GM18520 (cell line): Measurements from ENCODE around the gene B4GALT4.
"Not testable (repeated sequence)": the region's sequence is repeated elsewhere in the genome, so short reads cannot be mapped to it uniquely, and the experiment has no call there.

Source experiments
- ATAC-seq: cut with Tn5 transposase; IDR thresholded peaks from one replicate; pipeline ENCODE4 v1.9.1; 2021; ENCODE audit not compliant: unreplicated experiment

The B4GALT4 gene, protein sequence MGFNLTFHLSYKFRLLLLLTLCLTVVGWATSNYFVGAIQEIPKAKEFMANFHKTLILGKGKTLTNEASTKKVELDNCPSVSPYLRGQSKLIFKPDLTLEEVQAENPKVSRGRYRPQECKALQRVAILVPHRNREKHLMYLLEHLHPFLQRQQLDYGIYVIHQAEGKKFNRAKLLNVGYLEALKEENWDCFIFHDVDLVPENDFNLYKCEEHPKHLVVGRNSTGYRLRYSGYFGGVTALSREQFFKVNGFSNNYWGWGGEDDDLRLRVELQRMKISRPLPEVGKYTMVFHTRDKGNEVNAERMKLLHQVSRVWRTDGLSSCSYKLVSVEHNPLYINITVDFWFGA

DNA sequence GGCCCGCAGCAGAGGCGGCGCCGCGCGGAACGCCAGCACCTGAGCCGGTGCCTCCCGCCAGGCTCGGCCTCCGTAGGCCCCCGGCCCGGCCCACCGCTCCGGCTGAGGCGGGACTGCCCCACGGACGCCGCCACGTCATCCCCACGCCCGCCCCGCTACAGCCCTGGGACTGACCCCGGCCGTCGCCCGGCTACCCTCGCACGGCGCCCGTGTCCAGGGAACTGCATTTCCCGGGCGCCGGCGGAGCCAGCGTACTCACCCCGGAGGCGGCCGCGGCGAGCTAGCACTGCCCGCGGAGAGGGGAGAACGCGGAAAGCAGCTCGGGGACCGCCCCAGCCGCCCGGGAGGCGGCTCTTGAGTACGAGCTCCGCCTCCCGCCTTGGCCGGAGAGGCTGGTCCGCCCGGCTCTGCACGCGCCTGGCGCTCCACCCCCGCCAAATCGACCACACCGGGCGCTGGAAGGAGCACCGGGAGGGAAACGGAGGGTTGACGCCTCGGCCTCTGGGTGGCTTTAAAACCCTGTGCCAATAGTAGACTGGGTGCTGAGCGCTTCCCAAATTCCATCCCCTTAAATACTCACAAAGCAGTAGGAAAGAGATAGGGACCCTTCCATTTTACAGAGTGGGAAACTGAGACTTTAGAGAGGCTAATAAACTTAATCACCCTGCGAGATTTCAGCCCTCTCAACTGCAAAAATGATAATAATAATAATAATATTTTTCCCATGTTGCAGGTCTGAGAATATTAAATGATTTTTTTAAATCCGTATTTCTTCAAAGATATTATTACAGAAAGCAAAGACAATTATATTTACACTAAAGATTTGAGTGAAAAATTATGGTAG is at the start of gene B4GALT4:
TSS of gene B4GALT4 (minus strand) at position 288 of the 844 bp plus-strand sequence. CDS start 10,779 bp downstream, outside the sequence.
- peak; percentile 80 for ATAC-seq

DNA sequence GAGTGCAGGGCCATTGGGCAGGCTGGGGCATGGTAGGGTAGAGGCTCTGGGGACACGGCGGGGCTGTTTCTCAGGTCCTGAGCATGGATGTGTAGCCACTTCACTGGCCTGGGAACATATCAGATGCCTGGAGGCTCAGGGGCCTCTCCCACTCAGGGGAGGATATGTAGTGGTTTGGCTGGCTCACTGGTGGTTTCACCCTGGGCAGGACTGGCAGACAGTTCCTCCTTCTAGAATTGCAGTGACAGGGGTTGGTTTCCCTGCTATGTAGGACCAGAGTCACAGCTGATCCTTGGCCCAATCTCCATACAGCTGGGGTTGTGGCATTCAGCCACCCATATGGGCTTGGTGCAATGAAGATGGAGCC is 48.7 kb upstream of the B4GALT4 start:
- no peak for ATAC-seq

DNA sequence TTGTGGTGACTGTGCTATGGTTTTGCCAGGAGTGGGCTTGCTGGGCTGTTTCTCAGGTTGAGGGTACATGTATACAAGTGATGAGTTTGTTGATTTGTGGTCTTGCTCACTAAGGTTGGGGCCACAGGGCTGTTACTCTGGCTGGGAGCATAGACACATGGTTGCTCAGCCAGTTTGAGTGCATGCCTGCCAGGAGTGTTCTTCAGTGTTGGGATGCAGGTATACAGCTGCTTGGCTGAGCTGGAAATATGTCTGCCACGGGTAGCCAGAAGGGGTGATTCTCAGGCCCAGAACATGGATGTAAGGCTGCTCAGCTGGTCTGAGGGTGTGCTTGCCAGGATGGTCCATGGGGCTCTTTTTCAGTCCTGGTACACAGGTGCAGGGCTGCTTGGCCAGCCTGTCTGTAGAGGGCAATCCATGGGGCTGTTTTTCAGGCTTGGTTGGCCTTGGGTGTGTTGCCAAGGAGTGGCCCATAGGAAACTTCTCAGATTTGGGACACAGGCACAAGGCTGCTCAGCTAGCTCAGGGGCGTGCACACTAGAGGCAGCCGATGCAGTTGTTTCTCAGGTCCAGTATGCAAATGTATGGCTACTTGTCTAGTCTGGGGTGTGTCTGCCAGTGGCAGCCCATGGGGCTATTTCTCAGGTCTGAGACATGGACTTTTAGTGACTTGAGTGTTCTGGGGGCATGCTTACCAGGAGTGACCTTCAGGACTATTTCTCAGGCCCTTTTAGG is 48.2 kb upstream of the B4GALT4 start:
- no peak for ATAC-seq

DNA sequence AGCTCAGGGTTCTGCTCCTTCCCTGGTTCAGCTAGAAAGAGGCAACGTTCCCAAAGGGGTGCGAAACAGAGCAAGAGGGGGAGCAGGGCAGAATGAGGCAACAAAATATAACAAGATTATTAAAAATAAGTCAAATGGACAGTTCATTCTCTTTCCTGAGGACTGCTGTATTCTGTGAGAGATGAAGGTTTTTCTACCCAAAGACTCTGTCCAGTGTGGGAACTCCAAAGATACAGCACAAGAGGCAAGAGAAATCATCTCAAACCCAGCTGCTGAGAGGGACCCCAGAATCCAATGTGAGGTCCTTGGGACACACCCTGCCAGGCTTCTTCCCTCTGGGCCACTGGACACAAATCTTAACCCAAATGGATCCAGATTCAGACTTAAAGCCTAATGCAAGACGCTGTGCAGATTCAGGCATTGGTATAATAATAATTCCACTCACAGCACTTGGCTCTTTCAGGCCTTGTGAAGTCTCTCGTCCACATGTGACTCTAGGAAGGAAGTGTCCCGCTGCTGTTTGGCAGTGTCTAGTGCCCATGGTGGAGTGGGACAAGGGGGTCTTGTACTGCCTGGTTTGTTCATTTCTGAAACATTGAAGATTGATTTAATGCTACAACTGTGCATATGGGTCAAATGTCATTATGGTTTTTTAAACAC is 39.0 kb upstream of the B4GALT4 start:
- no peak for ATAC-seq

DNA sequence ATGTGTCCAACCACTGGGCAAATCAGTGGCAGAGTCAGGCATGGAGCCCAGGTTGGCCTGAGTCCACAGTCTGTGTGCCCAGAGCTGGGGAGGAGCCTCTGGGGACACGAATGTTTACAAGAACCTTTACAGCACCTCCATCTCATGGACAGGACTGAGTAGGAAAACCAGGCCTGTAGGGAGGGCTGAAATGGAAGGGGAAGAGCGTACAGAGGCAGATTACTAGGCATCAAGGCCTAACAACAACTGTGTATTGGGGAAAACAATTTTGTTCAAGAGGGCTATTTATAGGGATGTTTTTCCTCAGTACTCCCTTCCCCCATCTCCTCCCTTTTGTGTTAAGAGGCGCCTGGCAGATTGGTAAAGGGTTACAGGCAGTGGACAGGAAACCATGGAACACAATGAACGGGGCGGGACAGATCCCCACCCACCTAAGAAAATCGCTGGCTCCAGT is 38.5 kb upstream of the B4GALT4 start:
- no peak for ATAC-seq

DNA sequence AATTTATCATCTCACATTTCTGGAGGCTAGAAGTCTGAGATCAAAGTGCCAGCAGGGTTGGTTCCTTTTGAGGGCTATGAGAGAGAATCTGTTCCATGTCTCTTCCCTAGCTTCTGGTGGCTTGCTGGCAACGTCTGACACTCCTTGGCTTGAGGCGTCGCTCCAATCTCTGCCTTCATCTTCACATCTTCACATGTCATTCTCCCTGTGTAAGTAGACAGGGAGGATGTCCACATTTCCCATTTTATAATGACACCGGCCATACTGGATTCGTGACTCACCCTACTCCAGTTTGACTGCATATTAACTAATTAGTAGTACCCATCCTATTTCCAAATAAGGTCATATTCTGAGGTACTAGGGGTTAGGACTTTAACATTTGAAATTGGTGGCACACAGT is 36.0 kb upstream of the B4GALT4 start:
- ATAC-seq = no peak

DNA sequence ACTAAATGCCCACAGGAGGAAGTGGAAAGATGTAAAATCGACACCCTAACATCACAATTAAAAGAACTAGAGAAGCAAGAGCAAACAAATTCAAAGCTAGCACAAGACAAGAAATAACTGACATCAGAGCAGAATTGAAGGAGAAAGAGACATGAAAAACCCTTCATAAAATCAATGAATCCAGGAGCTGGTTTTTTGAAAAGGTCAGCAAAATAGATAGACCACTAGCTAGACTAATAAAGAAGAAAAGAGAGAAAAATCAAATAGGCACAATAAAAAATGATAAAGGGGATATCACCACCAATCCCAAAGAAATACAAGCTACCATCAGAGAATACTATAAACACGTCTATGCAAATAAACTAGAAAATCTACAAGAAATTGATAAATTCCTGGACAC is 29.5 kb upstream of the B4GALT4 start:
- not testable (repeated sequence) for ATAC-seq

DNA sequence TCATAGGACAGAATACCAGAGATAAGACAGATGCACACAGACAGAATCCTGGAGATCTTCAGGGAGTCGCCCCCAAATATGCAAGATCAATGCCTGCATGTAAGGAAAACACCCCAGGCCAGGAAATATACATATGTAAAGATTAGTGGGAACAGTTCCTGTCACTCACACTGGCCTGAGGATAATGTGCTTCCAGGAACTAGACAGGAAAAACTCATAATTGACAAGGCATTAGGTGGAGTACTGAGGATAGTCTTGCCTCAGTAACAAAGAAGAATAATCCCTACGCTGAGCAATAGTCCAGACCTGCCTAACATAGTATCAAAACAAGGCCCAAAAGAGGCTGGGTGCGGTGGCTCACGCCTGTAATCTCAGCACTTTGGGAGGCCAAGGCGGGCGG is 20.4 kb upstream of the B4GALT4 start:
- no peak for ATAC-seq

DNA sequence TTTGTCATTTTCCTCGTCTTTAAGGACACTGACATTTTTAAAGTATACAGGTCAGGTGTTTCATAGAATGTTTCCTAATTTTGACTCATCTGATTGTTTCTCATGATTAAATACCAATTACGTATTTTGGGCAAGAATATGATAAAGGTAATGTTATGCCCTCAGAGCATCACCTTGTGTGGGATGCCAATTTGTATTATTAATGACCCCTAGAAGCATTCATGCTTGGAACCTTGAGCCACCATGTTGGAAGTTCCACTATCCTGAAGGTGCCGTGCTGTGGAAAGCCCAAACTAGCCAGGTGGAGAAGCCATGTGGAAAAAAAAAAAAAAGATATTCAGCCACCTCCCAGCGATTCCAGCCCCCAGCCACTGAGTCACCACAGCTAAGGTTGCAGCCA is 19.1 kb upstream of the B4GALT4 start:
- no peak for ATAC-seq

DNA sequence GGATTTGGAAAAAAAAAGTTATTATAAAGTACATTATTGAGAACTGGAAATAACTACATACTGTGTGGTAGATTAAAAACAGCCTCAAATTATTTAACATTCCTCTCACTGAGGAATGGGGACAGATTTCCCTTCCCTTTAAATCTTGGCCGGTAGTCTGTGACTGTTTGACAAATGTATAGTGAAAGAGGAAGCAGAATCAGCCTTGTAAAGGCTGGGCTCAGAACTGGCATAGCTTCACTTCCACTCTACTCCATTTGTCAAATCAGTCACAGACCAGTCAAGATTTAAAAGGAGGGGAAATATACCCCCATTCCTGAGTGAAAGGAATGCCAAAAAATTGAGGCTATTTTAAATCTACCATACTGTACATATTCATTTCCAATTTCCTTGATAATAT is 18.2 kb upstream of the B4GALT4 start:
- peak; percentile 71 for ATAC-seq

DNA sequence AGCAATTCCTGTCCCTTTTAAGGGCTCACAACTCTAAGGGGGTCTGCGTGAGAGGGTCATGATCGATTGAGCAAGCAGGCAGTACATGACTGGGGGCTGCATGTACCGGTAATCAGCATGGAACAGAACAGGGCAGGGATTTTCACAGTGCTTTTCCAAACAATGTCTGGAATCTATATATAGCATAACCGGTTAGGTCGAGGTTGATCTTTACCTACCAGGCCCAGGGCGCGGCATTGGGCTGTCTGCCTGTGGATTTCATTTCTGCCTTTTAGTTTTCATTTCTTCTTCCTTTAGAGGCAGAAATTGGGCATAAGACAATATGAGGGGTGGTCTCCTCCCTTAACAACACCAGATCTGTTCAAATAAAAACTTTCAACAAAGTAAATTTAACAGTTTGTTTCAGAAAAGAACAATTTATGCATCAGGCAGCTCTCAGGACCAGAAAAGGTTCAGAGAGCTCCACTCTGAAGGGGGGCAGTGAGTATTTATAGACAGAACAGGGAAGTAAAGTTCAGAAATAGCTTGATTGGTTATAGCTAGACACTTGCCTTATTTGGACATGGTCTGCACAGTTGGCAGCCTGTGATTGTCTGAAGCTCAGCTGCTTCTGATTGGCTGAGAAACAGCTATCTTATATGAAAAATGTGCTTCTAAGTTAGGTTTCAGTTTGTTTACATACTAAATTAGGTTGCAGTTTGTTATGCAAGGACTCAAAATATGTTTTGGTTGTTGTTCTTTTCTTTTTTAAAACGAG is 17.2 kb upstream of the B4GALT4 start:
- ATAC-seq = peak; percentile 67

DNA sequence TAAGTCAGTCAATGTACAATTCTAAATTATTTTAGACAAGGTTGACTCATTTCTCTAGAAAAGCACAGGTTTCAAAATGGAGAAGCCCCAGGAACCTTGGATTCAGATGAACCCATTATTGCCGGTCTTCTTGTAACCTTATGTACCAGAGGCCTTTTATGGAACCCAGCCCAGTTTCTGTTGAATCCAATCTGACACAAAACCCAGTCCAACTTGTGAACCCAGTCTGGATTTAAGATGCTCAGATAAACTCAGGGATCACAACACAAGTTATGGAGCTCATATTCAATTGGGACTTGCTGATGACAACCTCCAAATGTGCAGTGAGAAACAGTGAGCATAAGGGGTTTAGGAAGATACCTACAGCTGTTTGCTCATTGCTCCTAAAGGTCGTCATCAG is 16.4 kb upstream of the B4GALT4 start:
- no peak for ATAC-seq

DNA sequence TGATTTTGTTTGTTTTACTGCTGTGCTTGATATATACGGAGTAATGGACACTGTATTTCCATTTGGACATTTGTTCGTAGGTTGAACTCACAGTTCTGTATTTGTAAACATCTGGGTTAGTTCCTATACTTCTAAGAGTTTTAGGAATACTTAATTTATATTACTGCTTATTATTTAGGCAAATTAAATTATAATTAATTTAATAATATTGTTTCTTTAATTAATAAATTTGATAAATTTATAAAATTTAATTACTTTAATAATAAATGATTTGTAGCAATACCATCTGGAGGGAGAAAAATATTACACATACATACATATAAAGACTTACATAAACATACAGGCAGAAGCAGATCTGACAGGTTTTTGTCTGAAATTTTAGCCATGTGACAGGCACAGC is 14.5 kb upstream of the B4GALT4 start:
- no peak for ATAC-seq

DNA sequence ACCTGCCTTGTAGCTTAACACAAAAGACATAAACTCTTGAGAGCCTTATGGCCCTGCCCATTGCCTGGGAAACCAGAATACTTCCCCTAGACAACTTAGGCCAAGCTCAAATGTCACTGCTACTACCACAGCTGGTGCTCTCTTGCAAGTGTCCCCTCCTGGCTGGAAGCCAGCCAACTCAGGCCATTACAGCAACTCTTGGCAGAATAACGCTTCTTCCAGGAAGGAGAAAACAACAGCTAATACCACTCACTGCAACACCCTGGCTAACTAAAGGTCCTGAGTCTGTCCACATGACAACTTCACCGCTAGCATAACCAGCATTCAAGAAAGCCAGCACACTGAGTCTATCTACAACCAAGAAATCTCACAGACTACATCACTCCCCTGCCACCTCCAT is 5.1 kb upstream of the B4GALT4 start:
- ATAC-seq = no peak

DNA sequence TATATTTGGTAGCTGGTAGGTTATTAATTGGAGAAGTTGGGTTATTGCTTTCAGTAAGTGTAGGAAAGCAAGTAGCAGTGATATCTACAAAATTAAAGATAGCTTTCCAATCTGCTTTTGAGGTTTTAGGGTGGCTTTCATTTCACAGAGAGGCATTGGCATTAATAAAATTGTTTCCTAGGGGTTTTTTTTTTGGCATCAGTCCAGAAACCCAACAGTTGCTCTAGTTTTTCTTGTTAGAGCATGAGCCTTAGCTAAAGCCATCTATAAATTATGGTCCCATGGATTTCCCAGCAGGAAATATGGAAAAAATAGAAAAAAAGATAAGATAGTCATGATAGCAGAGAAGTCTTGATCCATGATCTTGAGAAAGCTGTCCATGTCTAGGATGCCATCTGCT is 3.0 kb upstream of the B4GALT4 start:
- ATAC-seq = no peak

DNA sequence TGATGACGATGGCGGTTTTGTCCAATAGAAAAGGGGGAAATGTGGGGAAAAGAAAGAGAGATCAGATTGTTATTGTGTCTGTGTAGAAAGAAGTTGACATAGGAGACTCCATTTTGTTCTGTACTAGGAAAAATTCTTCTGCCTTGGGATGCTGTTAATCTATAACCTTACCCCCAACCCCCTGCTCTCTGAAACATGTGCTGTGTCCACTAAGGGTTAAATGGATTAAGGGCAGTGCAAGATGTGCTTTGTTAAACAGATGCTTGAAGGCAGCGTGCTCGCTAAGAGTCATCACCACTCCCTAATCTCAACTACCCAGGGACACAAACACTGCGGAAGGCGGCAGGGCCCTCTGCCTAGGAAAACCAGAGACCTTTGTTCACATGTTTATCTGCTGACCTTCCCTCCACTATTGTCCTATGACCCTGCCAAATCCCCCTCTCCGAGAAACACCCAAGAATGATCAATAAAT is 2.4 kb upstream of the B4GALT4 start:
- ATAC-seq = not testable (repeated sequence)

DNA sequence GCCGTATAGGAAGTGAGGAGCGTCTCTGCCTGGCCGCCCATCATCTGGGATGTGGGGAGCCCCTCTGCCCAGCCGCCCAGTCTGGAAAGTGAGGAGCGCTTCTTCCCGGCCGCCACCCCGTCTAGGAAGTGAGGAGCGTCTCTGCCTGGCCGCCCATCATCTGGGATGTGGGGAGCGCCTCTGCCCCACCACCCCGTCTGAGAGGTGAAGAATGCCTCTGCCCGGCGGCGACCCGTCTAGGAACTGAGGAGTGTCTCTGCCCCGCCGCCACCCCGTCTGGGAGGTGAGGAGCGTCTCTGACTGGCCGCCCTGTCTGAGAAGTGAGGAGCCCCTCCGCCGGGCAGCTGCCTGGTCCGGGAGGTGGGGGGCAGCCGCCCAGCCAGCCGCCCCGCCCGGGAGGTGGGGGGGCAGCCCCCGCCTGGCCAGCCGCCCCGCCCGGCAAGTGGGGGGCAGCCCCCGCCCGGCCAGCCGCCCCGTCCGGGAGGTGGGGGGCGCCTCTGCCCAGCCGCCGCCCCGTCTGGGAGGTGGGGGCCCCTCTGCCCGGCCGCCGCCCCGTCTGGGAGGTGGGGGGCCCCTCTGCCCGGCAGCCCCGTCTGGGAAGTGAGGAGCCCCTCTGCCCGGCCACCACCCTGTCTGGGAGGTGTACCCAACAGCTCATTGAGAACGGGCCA is 1.8 kb upstream of the B4GALT4 start:
- ATAC-seq = not testable (repeated sequence)

DNA sequence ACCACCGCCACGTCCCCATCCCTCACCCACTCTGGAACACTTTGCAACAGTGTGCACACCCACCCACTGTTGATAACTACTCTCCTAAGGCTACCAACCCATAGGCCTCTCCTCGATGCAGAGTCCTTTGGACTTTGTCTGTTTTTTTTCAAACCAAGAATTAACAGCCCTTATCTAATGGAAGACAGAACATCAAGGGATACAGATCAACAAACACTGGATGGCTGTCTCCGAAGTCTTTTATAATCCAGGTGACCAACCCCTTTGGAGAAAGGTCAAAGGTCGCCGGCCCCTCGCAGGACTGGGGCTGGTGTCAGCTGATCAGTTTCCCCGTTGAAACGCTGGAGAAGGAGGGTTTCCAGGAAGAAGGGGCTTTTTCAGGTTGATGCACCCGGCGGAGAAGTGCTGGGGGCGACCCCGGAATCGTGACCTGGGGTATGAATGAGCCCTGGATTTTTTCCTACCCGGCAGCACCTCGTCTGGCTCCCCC is 532 bp downstream of the B4GALT4 start:
- ATAC-seq = no peak

DNA sequence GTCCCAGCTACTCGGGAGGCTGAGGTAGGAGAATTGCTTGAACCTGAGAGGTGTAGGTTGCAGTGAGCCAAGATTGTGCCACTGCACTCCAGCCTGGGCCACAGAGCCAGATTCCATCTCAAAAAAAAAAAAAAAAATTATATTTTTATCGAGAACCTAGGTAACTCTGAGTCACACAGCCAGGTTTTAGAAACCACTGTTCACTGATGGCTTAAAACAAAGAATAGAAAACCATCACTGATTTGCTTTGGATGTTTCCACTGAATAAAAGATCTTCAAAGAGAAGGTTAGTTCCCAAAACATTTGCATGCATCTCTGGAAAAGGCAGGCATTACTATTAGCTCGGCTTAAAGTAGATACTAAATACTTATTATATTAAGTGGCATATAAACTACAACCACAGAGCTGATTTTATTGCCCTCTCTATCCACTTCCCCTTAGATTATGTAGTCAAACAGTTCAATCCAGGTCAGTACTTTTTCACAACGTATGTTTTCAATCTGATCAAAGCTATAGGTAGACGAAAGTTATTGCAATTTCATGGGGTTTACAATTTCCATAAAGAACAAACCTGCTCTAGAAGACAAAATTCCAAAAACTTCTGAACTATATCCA is 1.4 kb downstream of the B4GALT4 start:
- ATAC-seq = no peak
